NOMO-1 treated with dmso at 0.1 percent for 144 hours (cell line): ENCODE measurements around the gene CEP43.
"Not testable (repeated sequence)": the region's sequence is repeated elsewhere in the genome, so short reads cannot be mapped to it uniquely, and the experiment has no call there.

ENCODE experiments used
- DNase-seq: peaks from one replicate; lab custom pipeline; 2025; ENCODE audit not compliant: unreplicated experiment; lab: John Stamatoyannopoulos, UW

The CEP43 gene, protein sequence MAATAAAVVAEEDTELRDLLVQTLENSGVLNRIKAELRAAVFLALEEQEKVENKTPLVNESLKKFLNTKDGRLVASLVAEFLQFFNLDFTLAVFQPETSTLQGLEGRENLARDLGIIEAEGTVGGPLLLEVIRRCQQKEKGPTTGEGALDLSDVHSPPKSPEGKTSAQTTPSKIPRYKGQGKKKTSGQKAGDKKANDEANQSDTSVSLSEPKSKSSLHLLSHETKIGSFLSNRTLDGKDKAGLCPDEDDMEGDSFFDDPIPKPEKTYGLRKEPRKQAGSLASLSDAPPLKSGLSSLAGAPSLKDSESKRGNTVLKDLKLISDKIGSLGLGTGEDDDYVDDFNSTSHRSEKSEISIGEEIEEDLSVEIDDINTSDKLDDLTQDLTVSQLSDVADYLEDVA

DNA sequence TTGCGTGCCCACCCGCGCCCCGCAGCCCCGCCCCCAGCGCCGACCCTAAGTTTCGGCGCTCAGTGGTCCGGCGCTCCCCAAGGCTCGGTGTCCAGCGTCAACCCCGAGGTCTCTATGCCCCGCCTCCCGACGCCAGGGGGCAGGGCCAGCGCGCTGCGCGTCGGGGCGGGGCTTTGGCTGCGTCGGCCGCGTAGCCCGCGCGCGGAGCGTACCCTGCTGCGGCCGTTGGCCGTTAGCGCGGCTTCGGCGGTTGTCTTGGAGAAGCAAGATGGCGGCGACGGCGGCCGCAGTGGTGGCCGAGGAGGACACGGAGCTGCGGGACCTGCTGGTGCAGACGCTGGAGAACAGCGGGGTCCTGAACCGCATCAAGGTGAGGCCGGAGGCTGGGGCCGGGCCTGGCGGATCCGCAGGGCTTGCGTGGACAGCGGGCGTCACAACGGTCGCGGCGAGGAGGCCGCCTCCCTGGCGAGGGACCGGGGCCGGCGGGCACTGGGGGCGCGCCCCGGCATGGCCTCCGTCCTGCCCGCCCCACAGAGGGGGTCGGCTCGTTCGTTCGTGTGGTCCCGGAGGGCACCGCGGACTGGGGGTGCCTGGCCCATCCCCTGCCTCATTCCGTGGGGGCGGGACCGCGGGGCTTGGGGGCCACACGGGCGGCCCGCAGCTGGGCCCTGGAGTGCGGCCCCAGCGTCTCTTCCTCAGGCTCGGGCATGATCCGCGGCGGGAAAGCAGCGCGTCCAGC lies at the start of gene CEP43:
CEP43 (plus strand) TSS at position 253 of the 739 bp plus-strand sequence; CDS start at position 269, 16 bp downstream.
- peak; percentile 89 for DNase-seq

DNA sequence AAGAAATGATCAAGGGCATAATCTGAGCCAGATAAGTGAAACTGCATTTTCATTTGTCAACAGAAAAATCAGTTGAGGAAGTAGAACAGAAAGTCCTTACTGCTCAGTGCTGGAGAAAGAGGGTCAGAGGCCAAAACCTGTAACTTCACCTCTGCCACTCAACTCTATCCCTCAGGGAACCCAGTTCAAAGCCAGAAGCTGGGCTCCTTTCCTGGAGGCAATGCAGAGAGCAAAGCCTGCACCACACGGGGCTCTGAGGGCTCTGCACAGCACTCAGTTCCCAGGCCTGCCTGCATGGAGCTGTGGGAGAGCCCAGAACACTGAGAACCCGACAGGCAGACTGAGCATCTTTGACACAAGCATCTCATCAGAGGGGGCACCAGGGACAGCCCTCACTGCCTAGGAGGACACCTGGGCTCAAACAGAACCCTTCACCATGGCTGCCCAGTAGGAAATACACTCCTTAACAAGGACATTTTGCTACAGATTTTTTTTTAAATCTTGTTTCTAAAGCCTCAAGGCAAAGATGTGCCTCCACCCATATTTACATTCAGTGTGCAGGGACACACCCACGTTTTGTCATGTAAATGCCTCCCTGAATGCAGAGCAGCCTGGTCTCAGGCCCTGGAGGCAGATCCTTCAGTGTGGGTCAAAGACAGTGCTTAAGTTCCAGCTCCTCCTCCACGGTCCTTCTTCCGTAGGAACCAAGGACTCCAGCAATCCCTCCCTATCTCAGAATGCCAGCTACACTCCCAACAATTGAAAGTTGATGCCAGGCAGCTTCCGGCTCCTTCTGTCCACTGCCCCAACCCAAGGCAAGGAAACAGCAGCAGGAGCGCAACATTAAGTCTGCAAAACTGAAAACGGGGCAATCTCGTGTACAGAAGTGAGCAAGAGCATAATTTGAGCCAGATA lies 49.4 kb upstream of the CEP43 start:
- no peak for DNase-seq

DNA sequence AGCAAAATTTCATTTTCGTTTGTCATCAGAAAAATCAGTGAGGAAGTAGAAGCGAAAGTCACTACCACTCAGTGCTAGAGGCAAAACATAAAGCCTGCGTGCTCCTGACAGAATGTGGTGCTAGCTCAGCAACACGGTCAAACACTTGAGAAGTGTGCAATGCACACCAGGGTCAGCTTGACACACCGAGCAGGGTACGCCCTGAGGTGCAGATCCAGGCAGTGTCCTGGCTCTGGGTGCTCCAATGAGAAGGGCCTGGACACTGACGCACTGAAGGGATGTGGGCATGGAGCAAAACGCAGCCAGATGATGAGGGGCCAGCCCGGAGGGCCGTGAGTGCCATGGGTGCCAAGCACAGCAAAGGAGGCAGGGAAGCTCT lies 48.8 kb upstream of the CEP43 start:
- DNase-seq: no peak

DNA sequence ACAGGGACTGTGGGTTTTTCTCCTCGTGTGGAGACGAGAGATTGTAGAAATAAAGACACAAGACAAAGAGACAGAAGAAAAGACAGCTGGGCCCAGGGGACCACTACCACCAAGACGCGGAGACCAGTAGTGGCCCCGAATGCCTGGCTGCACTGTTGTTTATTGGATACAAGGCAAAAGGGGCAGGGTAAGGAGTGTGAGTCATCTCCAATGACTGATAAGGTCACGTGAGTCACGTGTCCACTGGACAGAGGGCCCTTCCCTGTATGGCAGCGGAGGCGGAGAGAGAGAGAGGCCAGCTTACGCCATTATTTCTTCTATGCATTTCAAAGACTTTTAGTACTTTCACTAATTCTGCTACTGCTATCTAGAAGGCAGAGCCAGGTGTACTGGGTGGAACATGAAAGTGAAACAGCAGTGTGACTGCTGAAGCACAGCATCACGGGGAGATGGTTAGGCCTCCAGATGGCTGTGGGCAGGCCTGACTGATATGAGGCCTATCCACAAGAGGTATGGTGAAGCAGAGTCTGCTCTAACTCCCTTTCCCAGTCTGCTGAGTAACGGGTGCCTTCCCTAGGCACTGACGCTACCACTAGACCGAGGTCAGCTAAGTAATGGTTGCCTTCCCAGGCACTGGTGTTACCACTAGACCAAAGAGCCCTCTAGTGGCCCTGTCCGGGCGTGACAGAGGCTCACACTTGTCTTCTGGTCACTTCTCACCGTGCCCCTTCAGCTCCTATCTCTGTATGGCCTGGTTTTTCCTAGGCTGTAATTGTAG lies 48.1 kb upstream of the CEP43 start:
- DNase-seq: not testable (repeated sequence)

DNA sequence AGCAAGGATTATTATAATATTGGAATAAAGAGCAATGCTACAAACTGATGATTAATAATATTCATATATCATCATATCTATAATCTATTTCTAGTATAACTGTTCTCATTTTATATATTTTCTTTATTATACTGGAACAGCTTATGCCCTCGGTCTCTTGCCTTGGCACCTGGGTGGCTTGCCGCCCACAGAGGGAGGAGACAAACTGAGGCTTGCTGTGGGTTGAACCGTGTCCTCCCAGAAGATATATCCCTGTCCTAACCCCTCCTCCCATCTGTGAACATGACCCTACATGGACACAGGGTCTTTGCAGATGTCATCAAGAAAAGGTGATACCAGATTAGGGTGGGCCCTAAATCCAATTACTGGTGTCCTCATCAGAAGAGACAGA lies 47.5 kb upstream of the CEP43 start:
- no peak for DNase-seq

DNA sequence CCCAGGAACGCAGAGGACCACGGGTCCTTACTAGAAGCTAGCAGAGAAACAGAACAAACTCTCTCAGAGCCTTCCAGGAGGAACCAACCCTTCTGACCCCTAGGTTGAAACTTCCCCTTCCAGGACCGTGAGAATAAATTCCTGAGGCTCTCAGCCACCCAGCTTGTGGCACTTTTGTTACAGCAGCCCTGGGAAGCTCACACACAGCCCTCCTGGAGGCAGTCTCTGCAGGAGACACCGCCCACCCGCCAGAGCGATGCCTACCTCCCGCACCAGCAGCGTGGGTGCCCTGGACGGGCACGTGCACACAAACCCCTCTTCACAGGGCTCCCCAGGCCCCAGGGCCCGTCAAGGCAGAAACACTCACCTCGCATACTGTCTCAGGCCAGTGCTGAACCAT lies 47.1 kb upstream of the CEP43 start:
- no peak for DNase-seq

DNA sequence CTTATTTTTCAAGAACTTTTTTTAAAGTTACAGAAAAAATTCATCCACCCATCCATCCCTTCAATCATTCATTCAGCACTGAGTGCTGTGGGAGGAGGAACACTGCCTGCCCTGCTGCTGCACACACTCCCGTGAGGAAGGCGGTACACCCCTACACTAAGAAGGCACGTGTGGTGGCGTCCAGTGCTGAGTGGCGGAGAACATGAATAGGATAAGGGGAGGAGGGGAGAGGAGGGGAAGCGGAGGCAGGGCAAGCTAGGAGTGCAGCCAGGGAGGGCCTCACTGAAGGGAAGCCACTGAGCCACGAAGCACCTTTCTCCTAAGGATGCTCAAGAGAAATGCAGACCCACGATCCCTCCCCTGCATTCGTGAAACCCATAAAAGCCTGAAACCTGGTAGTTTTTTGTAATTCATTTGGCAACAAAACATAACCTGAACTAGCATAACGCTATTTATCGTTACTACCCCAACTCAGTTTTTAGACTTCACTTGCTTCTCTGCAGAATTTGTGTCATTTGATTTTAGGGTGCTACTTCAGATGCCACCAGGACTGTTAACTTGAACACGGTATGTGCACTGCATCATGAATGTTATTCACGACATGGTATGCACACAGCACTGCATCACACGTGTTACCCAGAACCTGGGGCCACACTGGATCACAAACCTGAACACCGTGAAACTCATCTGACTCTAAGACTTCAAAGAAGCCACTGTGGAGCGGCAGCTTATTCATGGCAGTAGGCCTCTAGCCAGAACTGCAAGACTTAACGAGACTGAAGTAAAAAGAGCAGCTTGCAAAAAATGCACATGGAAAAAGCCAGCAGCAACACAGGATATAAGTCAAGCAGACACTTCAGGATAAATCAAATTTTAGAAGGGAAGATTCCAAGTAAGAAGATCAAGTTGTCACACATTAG lies 46.4 kb upstream of the CEP43 start:
- no peak for DNase-seq

DNA sequence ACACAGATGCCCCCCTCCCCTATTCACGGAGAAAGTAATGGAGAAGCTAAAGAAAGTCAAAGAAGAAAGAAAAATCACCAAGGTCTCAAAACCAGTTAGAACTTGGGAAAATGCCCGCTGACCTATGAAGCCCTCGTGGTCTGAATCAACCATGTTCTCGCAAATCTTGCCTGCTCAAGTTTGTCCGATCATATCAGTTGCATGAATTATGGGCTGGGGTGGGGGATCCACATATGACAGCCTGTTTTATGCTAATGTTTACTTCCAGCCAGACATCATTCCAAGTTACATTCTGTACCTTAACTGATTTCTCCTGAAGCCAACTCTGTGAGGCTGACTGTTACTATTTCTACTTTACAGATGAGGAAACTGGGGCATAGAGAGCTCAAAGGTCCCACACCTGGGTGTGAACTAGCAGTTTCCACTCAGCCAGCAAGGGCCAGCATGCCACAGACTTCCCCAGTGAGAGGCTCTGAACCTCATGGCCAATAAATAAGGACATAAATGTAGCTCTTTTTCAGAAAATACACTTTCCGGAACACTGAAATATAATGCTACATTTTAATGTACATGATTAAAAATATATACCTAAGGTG lies 45.0 kb upstream of the CEP43 start:
- no peak for DNase-seq

DNA sequence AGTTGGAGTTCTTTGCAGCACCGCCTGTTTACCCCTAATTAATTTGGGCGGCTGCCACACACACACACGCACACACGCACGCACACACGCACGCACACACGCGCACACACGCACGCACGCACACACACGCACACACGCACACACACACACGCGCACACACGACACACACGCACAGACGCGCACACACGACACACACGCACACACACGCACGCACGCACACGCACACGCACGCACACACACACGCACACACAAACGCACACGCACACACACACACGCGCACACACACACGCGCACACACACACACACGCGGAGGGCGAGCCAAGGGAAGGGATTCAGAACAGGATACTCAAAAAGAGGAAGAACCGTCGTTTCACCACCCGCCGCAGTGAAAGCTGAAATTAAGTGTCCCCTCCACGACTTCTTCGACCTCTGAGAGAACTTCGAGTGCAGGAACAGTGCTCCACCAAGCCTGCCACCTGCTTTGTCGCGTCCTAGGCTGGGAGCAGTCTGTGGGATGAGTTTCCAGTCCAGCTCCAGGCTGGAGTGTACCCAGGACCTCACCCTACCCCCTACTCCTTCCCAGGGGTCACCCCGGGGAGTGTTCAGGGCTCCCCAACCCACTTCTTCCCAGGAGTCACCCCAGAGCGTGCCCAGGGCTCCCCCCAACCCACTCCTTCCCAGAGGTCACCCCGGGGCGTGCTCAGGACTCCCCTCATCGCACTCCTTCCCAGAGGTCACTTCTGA lies 43.9 kb upstream of the CEP43 start:
- peak; percentile 68 for DNase-seq

DNA sequence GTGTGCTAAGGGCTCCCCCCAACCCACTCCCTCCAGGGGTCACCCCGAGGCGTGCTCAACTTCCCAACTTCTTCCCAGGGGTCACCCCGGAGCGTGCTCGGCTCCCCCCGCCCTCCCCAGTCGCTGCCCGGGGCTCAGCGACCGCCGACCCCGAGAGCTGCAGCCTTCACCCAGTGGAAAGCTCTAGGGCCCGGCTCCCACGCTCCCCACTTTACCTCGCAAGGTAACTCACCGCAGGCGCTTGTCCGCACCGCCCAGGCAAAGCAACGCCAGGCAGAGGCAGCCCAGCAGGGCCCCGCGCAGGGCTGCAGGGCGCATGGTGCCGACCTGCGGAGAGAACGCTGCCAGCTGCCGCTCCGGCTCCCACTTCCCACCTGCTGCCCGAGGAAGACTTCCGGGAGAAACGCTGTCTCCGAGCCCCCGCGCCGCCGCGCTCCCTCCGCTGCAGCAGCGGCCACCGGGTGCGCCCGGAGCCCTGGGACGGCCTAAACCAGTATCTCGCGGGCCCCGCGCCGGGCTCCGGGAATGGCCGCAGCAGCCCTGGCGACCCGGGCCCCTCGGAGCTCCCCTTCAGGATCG lies 43.2 kb upstream of the CEP43 start:
- DNase-seq: no peak

DNA sequence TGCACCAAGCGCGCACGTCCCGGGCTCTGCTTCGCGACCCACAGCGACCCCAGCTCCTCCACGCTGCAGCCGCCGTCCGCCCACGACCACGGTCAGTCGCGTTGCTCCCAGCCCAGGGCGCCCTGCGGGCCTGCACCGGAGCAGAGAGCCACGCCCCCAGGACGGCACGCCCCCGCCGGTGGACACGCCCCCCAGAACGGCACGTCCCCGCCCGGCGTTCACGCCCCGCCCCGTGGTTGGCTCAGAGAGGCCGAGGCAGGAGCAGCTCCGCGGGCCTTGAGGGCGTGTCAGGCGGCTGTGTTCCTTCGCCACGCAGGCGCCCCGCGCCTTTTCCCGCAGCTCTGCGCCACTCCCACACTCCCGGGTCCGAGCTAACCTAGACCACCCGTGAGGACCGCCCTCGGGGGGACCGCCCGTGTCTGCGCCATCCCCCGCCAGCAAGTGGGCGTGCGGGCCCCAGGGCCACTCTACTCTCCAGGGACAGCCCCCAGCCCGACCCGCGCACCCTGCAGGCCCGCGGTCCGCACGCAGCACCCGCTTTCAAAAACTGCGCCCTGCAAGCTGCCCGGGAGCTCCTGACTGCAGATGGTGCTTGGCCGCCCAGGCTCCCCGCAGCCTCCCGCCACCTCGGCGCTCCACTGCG lies 42.6 kb upstream of the CEP43 start, which contains the start of gene RNASET2:
RNASET2 (minus strand) TSS at position 107 of the 643 bp plus-strand sequence. CDS start 368 bp downstream, outside the sequence.
- DNase-seq: peak; percentile 82

DNA sequence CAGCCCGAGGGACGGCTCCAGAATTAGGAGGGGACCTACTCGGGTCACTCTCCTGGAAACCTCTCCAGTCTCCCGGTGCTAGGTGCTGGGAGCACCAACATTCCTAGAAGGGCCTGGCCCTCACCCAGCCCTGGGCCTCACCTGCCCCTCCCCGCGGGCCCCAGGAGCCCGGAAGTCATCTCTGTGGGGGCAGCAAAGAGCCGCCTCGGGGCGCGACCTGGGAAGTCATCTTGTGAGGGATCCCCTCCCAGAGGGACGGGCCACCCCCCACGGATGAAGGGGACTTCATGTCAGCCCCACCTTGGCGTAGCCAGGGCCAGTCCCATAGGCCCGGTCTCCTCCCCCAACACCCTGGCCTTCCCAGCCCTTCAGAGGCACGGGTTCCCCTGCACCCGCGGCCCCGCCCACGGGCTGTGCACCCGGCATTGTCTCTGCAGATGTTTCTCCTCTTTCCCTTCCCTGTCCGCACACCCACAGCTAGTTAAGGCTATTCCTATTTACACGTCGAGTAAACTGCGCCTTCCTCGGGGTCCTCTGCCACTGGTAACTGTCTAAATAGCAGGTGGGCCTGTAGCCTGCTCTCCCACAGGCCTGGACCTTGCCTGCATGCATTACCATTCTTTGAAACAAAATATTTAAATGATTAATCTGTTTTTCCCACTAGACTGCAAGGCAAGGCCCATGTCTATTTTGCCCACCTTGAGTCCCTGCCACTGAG lies 42.0 kb upstream of the CEP43 start:
- peak; percentile 55 for DNase-seq

DNA sequence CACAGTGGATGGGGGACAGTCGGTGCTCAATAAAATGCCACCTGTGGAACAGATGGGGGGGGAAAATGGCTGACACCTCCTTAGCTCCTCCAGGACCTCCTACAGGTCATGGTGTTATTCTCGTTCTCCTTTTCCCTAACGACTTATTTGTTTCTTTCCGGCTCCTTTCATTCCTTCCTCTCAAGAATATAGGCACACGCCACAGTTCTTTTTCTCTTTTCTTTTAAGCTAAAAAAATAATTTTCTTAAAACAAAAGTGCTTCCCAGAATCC lies 41.5 kb upstream of the CEP43 start:
- no peak for DNase-seq

DNA sequence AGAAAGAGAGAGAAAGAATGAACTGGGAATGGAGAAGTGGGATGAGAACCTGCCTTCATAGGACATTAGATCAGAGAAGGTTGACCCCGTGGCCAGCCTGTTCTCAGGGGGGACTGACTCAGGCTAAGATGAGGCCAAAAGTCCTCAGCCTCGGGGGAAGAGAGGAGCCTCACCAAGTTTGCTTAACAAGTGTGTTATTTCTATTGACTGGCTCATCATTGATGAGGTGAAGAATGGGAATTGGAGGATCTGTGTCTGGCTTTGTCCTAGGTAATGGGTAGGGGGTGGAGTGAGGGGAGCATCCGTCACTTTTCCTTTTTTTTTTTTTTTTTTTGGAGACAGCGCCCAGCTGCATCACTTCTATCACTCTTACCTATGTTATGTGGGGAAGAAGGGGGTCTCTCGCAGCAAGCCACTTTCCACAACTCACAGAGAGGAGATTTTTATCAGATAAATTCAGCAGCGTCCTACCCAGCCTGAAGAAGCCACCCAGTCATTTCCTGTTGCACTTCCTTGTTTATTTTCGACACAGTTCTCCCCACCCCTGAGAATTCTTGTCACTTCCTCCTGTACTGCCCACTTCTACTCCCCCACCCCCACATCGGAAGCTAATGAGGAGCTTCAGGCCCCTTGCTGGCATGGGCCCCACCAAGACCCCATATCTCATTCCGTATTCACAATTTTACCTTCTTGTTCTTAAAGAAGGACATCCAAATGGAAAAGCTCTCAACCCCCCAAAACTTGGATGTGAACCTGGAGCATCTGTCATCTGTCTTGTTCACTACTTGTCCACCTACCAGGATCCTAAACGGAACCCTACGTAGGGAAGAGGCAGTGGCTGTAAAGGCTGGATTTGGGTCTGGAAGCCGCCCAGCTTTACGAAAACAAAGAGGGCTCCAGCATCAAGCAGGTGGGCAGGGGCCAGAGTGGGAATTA lies 40.0 kb upstream of the CEP43 start:
- DNase-seq: peak; percentile 76

DNA sequence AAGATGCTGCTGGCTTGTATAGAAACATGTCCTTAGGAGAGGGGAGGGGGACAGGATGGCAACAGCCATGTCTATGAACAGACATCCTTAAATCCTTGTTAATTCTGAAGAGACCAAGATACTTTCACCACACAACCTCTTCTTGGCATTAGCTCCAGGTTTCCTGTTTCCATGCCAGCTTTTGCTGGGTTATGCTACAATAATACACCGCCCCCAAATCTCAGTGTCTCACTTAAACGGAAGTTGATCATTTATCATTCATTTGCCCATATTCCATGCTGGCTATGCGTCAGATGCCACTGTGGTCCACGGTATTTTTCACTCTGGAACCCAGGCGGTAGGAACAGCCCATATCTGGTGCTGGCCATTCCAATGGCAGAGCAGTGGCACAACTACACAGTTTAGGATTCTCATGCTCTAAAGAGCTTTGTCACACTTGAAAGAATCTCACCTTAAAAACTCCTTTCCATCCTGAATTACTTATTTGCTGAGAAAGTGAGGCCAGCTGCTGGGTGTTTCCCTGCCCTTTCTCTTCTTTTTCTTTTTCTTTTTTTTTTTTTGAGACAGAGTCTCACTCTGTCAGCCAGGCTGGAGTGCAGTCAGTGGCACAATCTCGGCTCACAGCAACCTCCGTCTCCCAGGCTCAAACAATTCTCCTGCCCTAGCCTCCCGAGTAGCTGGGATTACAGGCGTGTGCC lies 39.1 kb upstream of the CEP43 start:
- DNase-seq: no peak
